Pancreas (tissue), 10 donors: ENCODE results near the gene PIK3CB. TPM values are rescaled to one million over a fixed set of nuclear protein-coding genes. Genes with fewer than 3 reads are reported as not detected.

Experiments used
- ATAC-seq, 4 donors: fragments of 200-7000 bp; cut with Tn5 transposase; one replicate each; pipeline versions ENCODE4 v1.8.0 to v1.9.1; 2020; ENCODE audit warnings: mild to moderate bottlenecking in 4 of 4, moderate library complexity in 4 of 4
- DNase-seq, 6 donors: peaks; one replicate each; pipeline ENCODE4 v3.0.0-alpha.2; 2020
- FAIRE-seq: peaks from 2 replicates; lab custom pipeline; 2012; peaks lifted over from hg19 to GRCh38; lab: Jason Lieb, UNC
- H3K27ac ChIP-seq, 4 donors: fragments of 200-600 bp; sonication (generic); 1 replicate in 3 of 4; 2 replicates in 1 of 4; pipeline versions ENCODE4 v1.5.0 to v1.8.0; 2020
- H3K27me3 ChIP-seq, 4 donors: fragments of 200-600 bp; one replicate each; pipeline ENCODE4 v1.8.0; 2021
- H3K36me3 ChIP-seq, 3 donors: fragments of 200-600 bp; sonication (generic) in 1 of 3; one replicate each; pipeline versions ENCODE4 v1.5.0 to v1.8.0; 2020 to 2021
- H3K4me1 ChIP-seq, 3 donors: fragments of 200-600 bp; one replicate each; pipeline ENCODE4 v1.8.0; 2021
- H3K4me3 ChIP-seq, 4 donors: fragments of 200-600 bp; sonication (generic) in 2 of 4; one replicate each; pipeline versions ENCODE4 v1.5.0 to v1.8.0; 2020 to 2021
- H3K9me3 ChIP-seq, 4 donors: fragments of 200-600 bp; one replicate each; pipeline ENCODE4 v1.8.0; 2021
- CTCF ChIP-seq, 4 donors: fragments of 200-600 bp; sonication (generic) in 3 of 4; IDR thresholded peaks; one replicate each; pipeline versions ENCODE4 v1.5.0 to v1.8.0; 2021; ENCODE audit warnings: antibody characterized with exemption in 4 of 4
- WGBS, 2 donors: extraction: QIAGEN DNeasy Blood & Tissue Kit; methylation state at CpG; one replicate each; pipeline ENCODE4 v1.1.7; 2013; 5-methylcytosine and 5-hydroxymethylcytosine counted together
- intact Hi-C, 3 donors: fragments of 100-400 bp; cut with DNase I; formaldehyde crosslinking; loops; one replicate each; pipeline versions ENCODE4 v1.11.1 to v1.14.2; 2022
- polyA plus RNA-seq, 2 donors: library from polyadenylated mRNA; stranded (reverse); fragments of 200-250 nt; gene quantifications; one replicate each; pipeline ENCODE4 v1.2.3, GENCODE V29; 2013
- total RNA-seq, 6 donors: library from RNA; stranded (reverse); fragmentation: NEBNext Ultra II Directional in 4 of 6; extraction: Animal tissue kit (Norgen Biotek cat#: 25700) in 4 of 6; gene quantifications; one replicate each; pipeline versions ENCODE4 v1.2.1 to v1.2.4, GENCODE V29; 2021 to 2023
- donor health status: healthy with polysubstance abuse.
- donor health status: DM: no; HTN: no; CAD: no; lungs with moderate emphysema.
- donor health status: DM: no; HTN: no; CAD: no.
- donor health status: control.
- donor health status: control.
- donor health status: Bipolar disorder and iron deficiency.
- donor health status: DM: yes; HTN: yes; CAD: no.
- donor health status: DM: no; HTN: no; CAD: no.
- donor health status: DM: no; HTN: no; CAD: no.
- donor health status: DM: yes; HTN: yes; CAD: no.

PIK3CB gene
- total and polyA plus RNA-seq, 8 donors: 8.2 to 36.4 (median 24.4) TPM

- peaks cover 21% of the 10 kb centered on the region in 3 donors for H3K4me1 ChIP-seq
- H3K36me3 ChIP-seq: no peaks in the 10 kb centered on the region
- intact Hi-C loops: no loop called here
- no peak for TF ChIP-seq CTCF (IDR thresholded peaks at IDR 0.05)
- no peaks in the 10 kb centered on the region for H3K27me3 ChIP-seq
- DNase-seq: peak in 3 of 6 donors; percentile 69 to 79 (median 71)
- H3K9me3 ChIP-seq: no peaks in the 10 kb centered on the region
- H3K27ac ChIP-seq: peak overlapping the region; percentile 14 to 59 (median 29)
- H3K4me3 ChIP-seq: no peak overlapping the region
- peak; percentile 72 for FAIRE-seq
- ATAC-seq: peak; percentile 93 to 98 (median 95)
Measured at GRCh38 chr3:138774529-138775253, 60.0 kb downstream of the PIK3CB start.

- intact Hi-C loops: no loop called here
- Histone ChIP-seq H3K4me1 (peaks cover 21 to 25% (median 24%) of the 10 kb centered on the region in 3 donors), H3K4me3 (no peak overlapping the region), H3K27ac (no peak overlapping the region), H3K36me3 (no peaks in the 10 kb centered on the region), H3K9me3 (no peaks in the 10 kb centered on the region), H3K27me3 (no peaks in the 10 kb centered on the region)
- 97 to 98% methylated on average over 2 of the region's 2 CpGs for WGBS, 2 donors
- DNase-seq: no peak
- no peak for FAIRE-seq
- no peak for TF ChIP-seq CTCF (IDR thresholded peaks at IDR 0.05)
- no peak for ATAC-seq
Measured at GRCh38 chr3:138771585-138771984, 63.1 kb downstream of the PIK3CB start.

GRCh38 chr3:138769616-138770015, 65.1 kb downstream of the PIK3CB start:
- no peak for DNase-seq
- no peak for TF ChIP-seq CTCF (IDR thresholded peaks at IDR 0.05)
- no peak overlapping the region for H3K27ac ChIP-seq
- no peaks in the 10 kb centered on the region for H3K9me3 ChIP-seq
- FAIRE-seq: no peak
- no peaks in the 10 kb centered on the region for H3K36me3 ChIP-seq
- H3K27me3 ChIP-seq: no peaks in the 10 kb centered on the region
- intact Hi-C loops: no loop called here
- H3K4me1 ChIP-seq: peaks cover 8 to 20% (median 18%) of the 10 kb centered on the region in 3 donors
- ATAC-seq: no peak
- no peak overlapping the region for H3K4me3 ChIP-seq

- WGBS, 2 donors: 96 to 98% methylated on average over 5 of the region's 5 CpGs
- H3K27ac ChIP-seq: no peak overlapping the region
- H3K4me3 ChIP-seq: no peak overlapping the region
- H3K9me3 ChIP-seq: no peaks in the 10 kb centered on the region
- DNase-seq: no peak
- FAIRE-seq: no peak
- TF ChIP-seq CTCF (IDR thresholded peaks at IDR 0.05): no peak
- intact Hi-C loops: no loop called here
- H3K27me3 ChIP-seq: no peaks in the 10 kb centered on the region
- ATAC-seq: no peak
- H3K4me1 ChIP-seq: peaks cover 2 to 13% (median 12%) of the 10 kb centered on the region in 3 donors
- no peaks in the 10 kb centered on the region for H3K36me3 ChIP-seq
Measured at GRCh38 chr3:138768946-138769345, 65.8 kb downstream of the PIK3CB start.

GRCh38 chr3:138768125-138768524, 66.6 kb downstream of the PIK3CB start:
- intact Hi-C loops: no loop called here
- FAIRE-seq (no peak), ATAC-seq (no peak), DNase-seq (no peak)
- H3K36me3 ChIP-seq: no peaks in the 10 kb centered on the region
- H3K27me3 ChIP-seq: no peaks in the 10 kb centered on the region
- no peak for TF ChIP-seq CTCF (IDR thresholded peaks at IDR 0.05)
- no peak overlapping the region for H3K27ac ChIP-seq
- 100% methylated on average over 1 of the region's 1 CpG for WGBS, 2 donors
- no peaks in the 10 kb centered on the region for H3K9me3 ChIP-seq
- H3K4me3 ChIP-seq: no peak overlapping the region
- H3K4me1 ChIP-seq: peaks cover 0 to 9% (median 9%) of the 10 kb centered on the region in 3 donors
